H1 (cell line): Measurements from ENCODE around the gene BTN2A1. TPM values are rescaled to one million over a fixed set of nuclear protein-coding genes. Genes with fewer than 3 reads are reported as not detected.
"Not testable (repeated sequence)": the region's sequence is repeated elsewhere in the genome, so short reads cannot be mapped to it uniquely, and the experiment has no call there.

Experiments
- CTCF ChIA-PET: fragments of 300-600 bp; sonication (Branson Sonifier 250); formaldehyde crosslinking; loops from one replicate; lab custom pipeline; 2021; ENCODE audit not compliant: partially characterized antibody; lab: Charles Lee
- POLR2A ChIA-PET: fragments of 300-600 bp; sonication (Branson Sonifier 250); formaldehyde crosslinking; loops from one replicate; lab custom pipeline; 2021; ENCODE audit warnings: inconsistent platforms; ENCODE audit not compliant: partially characterized antibody; lab: Charles Lee
- DNase-seq, 2 experiments: peaks; one replicate each; pipeline versions ENCODE4 v3.0.0 to v3.0.0-alpha.2; 2010 to 2022; ENCODE audit warnings: low spot score in 2 of 2, low read depth in 1 of 2, mixed read lengths in 1 of 2
- FAIRE-seq: peaks from 2 replicates; lab custom pipeline; 2011; peaks lifted over from hg19 to GRCh38; lab: Jason Lieb, UNC
- H2AFZ ChIP-seq: 2 replicates; pipeline ENCODE4 v1.8.1; 2012; ENCODE audit warnings: low read length, inconsistent platforms
- H2AK5ac ChIP-seq: 2 replicates; pipeline ENCODE4 v1.6.1; 2013; ENCODE audit warnings: low read depth, low read length
- H2BK120ac ChIP-seq: replicated peaks from 2 replicates; pipeline ENCODE3; 2013; ENCODE audit warnings: low read depth, low read length, inconsistent platforms
- H2BK12ac ChIP-seq: 2 replicates; pipeline ENCODE4 v1.6.1; 2013; ENCODE audit warnings: low read depth, low read length
- H2BK15ac ChIP-seq: 2 replicates; pipeline ENCODE4 v1.6.1; 2013; ENCODE audit warnings: low read length
- H2BK20ac ChIP-seq: 2 replicates; pipeline ENCODE4 v1.6.1; 2013; ENCODE audit warnings: low read length
- H2BK5ac ChIP-seq: 2 replicates; pipeline ENCODE4 v1.6.1; 2013; ENCODE audit warnings: low read depth, low read length
- H3K14ac ChIP-seq: 2 replicates; pipeline ENCODE4 v1.6.1; 2013; ENCODE audit warnings: inconsistent platforms; ENCODE audit not compliant: insufficient read length
- H3K18ac ChIP-seq: 2 replicates; pipeline ENCODE4 v1.6.1; 2013; ENCODE audit warnings: low read length; ENCODE audit errors: extremely low read depth
- H3K23ac ChIP-seq: 2 replicates; pipeline ENCODE4 v1.6.1; 2013; ENCODE audit warnings: inconsistent platforms; ENCODE audit not compliant: insufficient read length
- H3K23me2 ChIP-seq: 2 replicates; pipeline ENCODE4 v1.6.1; 2013; ENCODE audit warnings: low read depth, low read length
- H3K27ac ChIP-seq: 2 replicates; pipeline ENCODE4 v1.6.1; 2011; ENCODE audit warnings: low read depth, low read length, inconsistent platforms
- H3K27me3 ChIP-seq, 4 experiments: replicated peaks in 1 of 4; 1 replicate in 1 of 4; 2 replicates in 3 of 4; pipeline versions ENCODE4 v1.6.1 to v1.8.1; 2011 to 2013; ENCODE audit warnings: low read length in 3 of 4, mild to moderate bottlenecking in 3 of 4, inconsistent platforms in 2 of 4, mixed read lengths in 2 of 4, moderate library complexity in 1 of 4; ENCODE audit not compliant: control insufficient read depth in 3 of 4, insufficient read depth in 3 of 4; ENCODE audit errors: extremely low read depth in 1 of 4
- H3K36me3 ChIP-seq, 4 experiments: 2 replicates each; pipeline versions ENCODE4 v1.6.1 to v1.8.1; 2011 to 2013; ENCODE audit warnings: mild to moderate bottlenecking in 4 of 4, low read length in 3 of 4, moderate library complexity in 2 of 4, control low read depth in 1 of 4, inconsistent platforms in 1 of 4; ENCODE audit not compliant: insufficient read depth in 4 of 4, control insufficient read depth in 2 of 4
- H3K4ac ChIP-seq: replicated peaks from 2 replicates; pipeline ENCODE3; 2013; ENCODE audit warnings: low read length, low read depth, mixed read lengths, inconsistent platforms; ENCODE audit not compliant: insufficient read length
- H3K4me1 ChIP-seq, 4 experiments: replicated peaks in 1 of 4; 1 replicate in 1 of 4; 2 replicates in 3 of 4; pipeline versions ENCODE4 v1.6.1 to v1.8.1; 2011 to 2013; ENCODE audit warnings: low read length in 3 of 4, inconsistent platforms in 2 of 4, mixed read lengths in 1 of 4; ENCODE audit not compliant: insufficient read depth in 4 of 4, control insufficient read depth in 3 of 4
- H3K4me2 ChIP-seq, 2 experiments: 2 replicates each; pipeline versions ENCODE4 v1.6.1 to v1.8.1; 2011 to 2013; ENCODE audit warnings: low read depth in 2 of 2, low read length in 2 of 2, control low read depth in 1 of 2, inconsistent platforms in 1 of 2, mild to moderate bottlenecking in 1 of 2; ENCODE audit not compliant: insufficient read depth in 1 of 2
- H3K4me3 ChIP-seq, 4 experiments: fragments of 200-600, 300-600 bp in 1 of 4; sonication (generic), shearing (Covaris generic), sonication (Bioruptor Twin) in 1 of 4; 2 replicates each; pipeline versions ENCODE4 v1.5.1 to v1.8.1; 2011 to 2016; ENCODE audit warnings: low read length in 4 of 4, low read depth in 3 of 4, control low read depth in 2 of 4, inconsistent platforms in 2 of 4, mild to moderate bottlenecking in 2 of 4, mixed read lengths in 1 of 4, moderate library complexity in 1 of 4; ENCODE audit not compliant: insufficient read depth in 2 of 4; ENCODE audit errors: extremely low read depth in 1 of 4
- H3K56ac ChIP-seq: replicated peaks from 2 replicates; pipeline ENCODE3; 2013; ENCODE audit warnings: low read depth, mild to moderate bottlenecking, mixed read lengths, low read length, inconsistent platforms; ENCODE audit not compliant: insufficient read length
- H3K79me1 ChIP-seq: 2 replicates; pipeline ENCODE4 v1.6.1; 2013; ENCODE audit warnings: low read depth, low read length, control low read depth
- H3K79me2 ChIP-seq, 2 experiments: 2 replicates each; pipeline versions ENCODE4 v1.6.1 to v1.8.1; 2012 to 2013; ENCODE audit warnings: low read length in 2 of 2, mild to moderate bottlenecking in 2 of 2, inconsistent platforms in 1 of 2; ENCODE audit not compliant: insufficient read depth in 2 of 2, control insufficient read depth in 1 of 2
- H3K9ac ChIP-seq, 4 experiments: replicated peaks in 1 of 4; 1 replicate in 1 of 4; 2 replicates in 3 of 4; pipeline versions ENCODE4 v1.6.1 to v1.8.1; 2011 to 2013; ENCODE audit warnings: low read depth in 3 of 4, low read length in 3 of 4, control low read depth in 2 of 4, mild to moderate bottlenecking in 2 of 4, moderate library complexity in 2 of 4, inconsistent platforms in 1 of 4; ENCODE audit errors: extremely low read depth in 1 of 4
- H3K9me3 ChIP-seq, 2 experiments: 2 replicates each; pipeline versions ENCODE4 v1.6.1 to v1.8.1; 2012 to 2013; ENCODE audit warnings: mild to moderate bottlenecking in 2 of 2, moderate library complexity in 2 of 2, control low read depth in 1 of 2, inconsistent platforms in 1 of 2, low read depth in 1 of 2, low read length in 1 of 2, mixed read lengths in 1 of 2; ENCODE audit not compliant: insufficient read depth in 2 of 2
- H4K20me1 ChIP-seq, 2 experiments: replicated peaks in 1 of 2; 2 replicates each; pipeline versions ENCODE3 to v1.8.1; 2011 to 2013; ENCODE audit warnings: inconsistent platforms in 2 of 2, low read length in 2 of 2, mild to moderate bottlenecking in 1 of 2; ENCODE audit not compliant: insufficient read depth in 2 of 2, control insufficient read depth in 1 of 2
- H4K5ac ChIP-seq: 2 replicates; pipeline ENCODE4 v1.6.1; 2013; ENCODE audit warnings: low read length, low read depth, mixed read lengths, inconsistent platforms; ENCODE audit not compliant: insufficient read length
- H4K8ac ChIP-seq: 2 replicates; pipeline ENCODE4 v1.8.0; 2013; ENCODE audit warnings: mild to moderate bottlenecking, moderate library complexity, low read length, inconsistent platforms; ENCODE audit not compliant: insufficient read depth; ENCODE audit errors: extremely low read depth
- H4K91ac ChIP-seq: replicated peaks from 2 replicates; pipeline ENCODE3; 2013; ENCODE audit warnings: low read length, mixed read lengths, inconsistent platforms; ENCODE audit not compliant: insufficient read length
- WGBS, 2 experiments: shearing (Covaris generic) in 1 of 2; methylation state at CpG; one replicate each; pipeline versions ENCODE4 v1.1.6 to v1.1.7; 2013 to 2015; ENCODE audit warnings: low lambda C conversion rate in 2 of 2, mixed read lengths in 2 of 2, inconsistent platforms in 1 of 2, low coverage in 1 of 2, missing lambda C conversion rate in 1 of 2; ENCODE audit not compliant: insufficient replicate concordance in 2 of 2, insufficient coverage in 1 of 2, insufficient read length in 1 of 2; ENCODE audit errors: extremely low coverage in 1 of 2, missing lambda C conversion rate in 1 of 2; 5-methylcytosine and 5-hydroxymethylcytosine counted together
- polyA plus RNA-seq, 7 experiments: library from polyadenylated mRNA; depleted of rRNA in 3 of 7; stranded (reverse) in 5 of 7; unstranded in 2 of 7; fragments of >200 nt in 5 of 7; fragments of 200-250 nt in 2 of 7; gene quantifications; 1 replicate in 5 of 7; 2 replicates in 1 of 7; 4 replicates in 1 of 7; pipeline versions ENCODE4 v1.2.1 to v1.2.3, GENCODE V29; 2011 to 2013; ENCODE audit warnings: missing spikeins in 2 of 7, mixed read lengths in 2 of 7
- total RNA-seq: library from RNA; stranded (reverse); fragmentation: NEBNext Ultra II Directional; extraction: Animal tissue kit (Norgen Biotek cat#: 25700); gene quantifications from 2 replicates; pipeline ENCODE4 v1.2.1, GENCODE V29; 2021

BTN2A1 gene
- total and polyA plus RNA-seq, 2 of the 8 experiments (the other 6 are each of a cell fraction or from before 2014, with no cell fraction given) = 8.7 to 11.0 TPM

GRCh38 chr6:26418077-26418476 lies 39.7 kb upstream of the BTN2A1 start:
- H2BK15ac ChIP-seq, H3K4me1 ChIP-seq, FAIRE-seq, H2BK20ac ChIP-seq, H2AFZ ChIP-seq, H3K79me1 ChIP-seq, H3K4ac ChIP-seq, H3K23ac ChIP-seq, H4K5ac ChIP-seq, H4K20me1 ChIP-seq, H3K14ac ChIP-seq, H2AK5ac ChIP-seq, H2BK12ac ChIP-seq, H3K18ac ChIP-seq, H3K27ac ChIP-seq, H4K91ac ChIP-seq, H3K79me2 ChIP-seq, H3K4me2 ChIP-seq, H3K4me3 ChIP-seq, H3K27me3 ChIP-seq, H4K8ac ChIP-seq, H2BK5ac ChIP-seq, H3K9ac ChIP-seq, DNase-seq, H3K23me2 ChIP-seq, H3K56ac ChIP-seq, POLR2A ChIA-PET, H3K36me3 ChIP-seq, H2BK120ac ChIP-seq: not testable (repeated sequence)
- peaks cover 9 to 11% of the 10 kb centered on the region in 2 experiments; a peak in 3 of 4 replicates for H3K9me3 ChIP-seq
- CTCF ChIA-PET = interaction anchor here (1.0 kb wide), 1 partner anchor 76 kb away, joined by 3 read pairs; no protein-coding TSS in a partner anchor
- 93% methylated on average over 2 of the region's 2 CpGs; no CpG with 5 or more reads in 1 of the 2 experiments for WGBS, 2 experiments

GRCh38 chr6:26418795-26419194 lies 39.0 kb upstream of the BTN2A1 start:
- H3K4me3 ChIP-seq, H3K27me3 ChIP-seq, H3K23ac ChIP-seq, H2BK12ac ChIP-seq, FAIRE-seq, H2BK120ac ChIP-seq, H4K8ac ChIP-seq, H2AFZ ChIP-seq, H3K56ac ChIP-seq, H2BK20ac ChIP-seq, H2AK5ac ChIP-seq, POLR2A ChIA-PET, H3K79me1 ChIP-seq, H3K4me1 ChIP-seq, H3K9ac ChIP-seq, H2BK15ac ChIP-seq, H4K20me1 ChIP-seq, H3K4me2 ChIP-seq, H3K23me2 ChIP-seq, H2BK5ac ChIP-seq, H3K79me2 ChIP-seq, H3K18ac ChIP-seq, H3K36me3 ChIP-seq, H4K91ac ChIP-seq, DNase-seq, H3K4ac ChIP-seq, H4K5ac ChIP-seq, H3K27ac ChIP-seq, H3K14ac ChIP-seq: not testable (repeated sequence)
- 90% methylated on average over 3 of the region's 3 CpGs; no CpG with 5 or more reads in 1 of the 2 experiments for WGBS, 2 experiments
- peaks cover 9 to 11% of the 10 kb centered on the region in 2 experiments; a peak in 3 of 4 replicates for H3K9me3 ChIP-seq
- CTCF ChIA-PET = interaction anchor here (1.0 to 3.1 kb wide), 4 partner anchors 7 to 78 kb away, joined by 3 to 15 read pairs (median 6); no protein-coding TSS in a partner anchor
